Measurements from ENCODE around the gene PPL.
"Not testable (repeated sequence)": the region's sequence is repeated elsewhere in the genome, so short reads cannot be mapped to it uniquely, and the experiment has no call there.

Gene PPL

GRCh38 chr16:4934591-4934990 lies 2.4 kb downstream of the PPL start:
- DNase-seq, result no peak

GRCh38 chr16:4933871-4934395 lies 3.0 kb downstream of the PPL start:
- no peak for DNase-seq

GRCh38 chr16:4933433-4933832 lies 3.5 kb downstream of the PPL start:
- DNase-seq, result no peak

GRCh38 chr16:4931381-4931780 lies 5.6 kb downstream of the PPL start:
- DNase-seq, result no peak

- not testable (repeated sequence) for DNase-seq
Measured at GRCh38 chr16:4929619-4930018, 7.3 kb downstream of the PPL start.

GRCh38 chr16:4928227-4928626 lies 8.7 kb downstream of the PPL start:
- no peak for DNase-seq

- DNase-seq, result no peak
Measured at GRCh38 chr16:4927661-4928060, 9.3 kb downstream of the PPL start.

- no peak for DNase-seq
Measured at GRCh38 chr16:4926928-4927327, 10.0 kb downstream of the PPL start.

GRCh38 chr16:4925791-4926190 lies 11.2 kb downstream of the PPL start:
- no peak for DNase-seq

- DNase-seq, result no peak
Measured at GRCh38 chr16:4925293-4925607, 11.7 kb downstream of the PPL start.

GRCh38 chr16:4924593-4925292 lies 12.2 kb downstream of the PPL start:
- DNase-seq, result no peak

GRCh38 chr16:4923853-4924252 lies 13.1 kb downstream of the PPL start:
- DNase-seq, result no peak

GRCh38 chr16:4922721-4923342 lies 14.1 kb downstream of the PPL start:
- DNase-seq, result no peak

GRCh38 chr16:4920826-4921225 lies 16.1 kb downstream of the PPL start:
- no peak for DNase-seq

- DNase-seq, result no peak
Measured at GRCh38 chr16:4918781-4919251, 18.1 kb downstream of the PPL start.

- no peak for DNase-seq
Measured at GRCh38 chr16:4917117-4917516, 19.8 kb downstream of the PPL start.

- no peak for DNase-seq
Measured at GRCh38 chr16:4915226-4915761, 21.7 kb downstream of the PPL start.

GRCh38 chr16:4914528-4915225 lies 22.3 kb downstream of the PPL start:
- DNase-seq, result no peak

- DNase-seq, result no peak
Measured at GRCh38 chr16:4913774-4914525, 23.0 kb downstream of the PPL start.

GRCh38 chr16:4913130-4913773 lies 23.7 kb downstream of the PPL start:
- DNase-seq, result no peak

GRCh38 chr16:4911970-4912386 lies 25.0 kb downstream of the PPL start:
- DNase-seq, result no peak

- DNase-seq, result no peak
Measured at GRCh38 chr16:4910828-4911227, 26.1 kb downstream of the PPL start.

Data from stimulated activated naive CD4-positive, alpha-beta T cell (primary cell).